ENCODE data around the gene TMBIM6. TPM values are rescaled to one million over a fixed set of nuclear protein-coding genes. Genes with fewer than 3 reads are reported as not detected.

Gene TMBIM6
- total and polyA plus RNA-seq, 9 of the 15 experiments (the other 6 are each of a cell fraction or from before 2014, with no cell fraction given), result 147 to 1,288 (median 352) TPM

GRCh38 chr12:49791700-49792099 lies 50.3 kb downstream of the TMBIM6 start:
- H3K4me2 ChIP-seq (ENCODE audit: insufficient read depth, low read length), result no peak overlapping the region
- H3K79me2 ChIP-seq (ENCODE audit: control insufficient read depth, insufficient read depth, low read length), result no peaks in the 10 kb centered on the region
- in situ Hi-C loops (cut with MboI), result no loop called here
- WGBS (ENCODE audit: insufficient coverage, low coverage, missing lambda C conversion rate), result 70% methylated on average over 9 of the region's 23 CpGs
- H3K4me1 ChIP-seq (replicated peaks in 1 of 2; ENCODE audit: control insufficient read depth in 2 of 2, insufficient read depth in 2 of 2, low read length in 2 of 2), result peaks cover 0 to 22% of the 10 kb centered on the region in 2 experiments; a peak in 2 of 5 replicates
- FAIRE-seq (no peak), ATAC-seq (no peak), DNase-seq (ENCODE audit: extremely low read depth in 1 of 4, low spot score in 3 of 4) (peak in 1 of 4 experiments; percentile 7)
- no peaks in the 10 kb centered on the region for H3K27me3 ChIP-seq (ENCODE audit: control insufficient read depth in 2 of 2, insufficient read depth in 2 of 2, low read length in 2 of 2)
- no peak overlapping the region for H3K27ac ChIP-seq (ENCODE audit: extremely low read depth, low read depth, low read length)
- no peaks in the 10 kb centered on the region for H3K9me3 ChIP-seq (replicated peaks; ENCODE audit: control insufficient read depth, insufficient read depth, low read depth, low read length)
- BruUV-seq (replicated peaks), result no TSS peak
- 0 out of 2 replicates have a peak, but pooled peaks cover 3% of the 10 kb centered on the region for H4K20me1 ChIP-seq (replicated peaks; ENCODE audit: control insufficient read depth, insufficient read depth, low read length)
- intact Hi-C loops (cut with micrococcal nuclease), result no loop called here
- ChIA-PET CTCF (ENCODE audit: low intra/inter-chr PET ratio) (no interaction called here), POLR2A (no interaction called here)
- no peaks in the 10 kb centered on the region for H3K36me3 ChIP-seq (ENCODE audit: control insufficient read depth, insufficient read depth, low read length)
- TF ChIP-seq MYNN (IDR thresholded peaks at IDR 0.05), result no peak
- TF ChIP-seq MYNN (CRISPR knock-in tag; IDR thresholded peaks at IDR 0.05), result no peak
- peak; percentile 47 for TF ChIP-seq POLR2G (IDR thresholded peaks at IDR 0.05; ENCODE audit: low read depth, low read length)
- H3K9ac ChIP-seq (ENCODE audit: insufficient read depth in 1 of 2, low read depth in 2 of 2, low read length in 2 of 2), result 0 out of 4 replicates have a peak overlapping the region, but pooled peaks of 1 of the 2 experiments have one; percentile 45
- H3K9me1 ChIP-seq (ENCODE audit: control insufficient read depth, insufficient read depth, low read length), result no peaks in the 10 kb centered on the region
- H3K4me3 ChIP-seq, result no peak overlapping the region
- no peak overlapping the region for H2AFZ ChIP-seq (ENCODE audit: low read depth, low read length)

DNA sequence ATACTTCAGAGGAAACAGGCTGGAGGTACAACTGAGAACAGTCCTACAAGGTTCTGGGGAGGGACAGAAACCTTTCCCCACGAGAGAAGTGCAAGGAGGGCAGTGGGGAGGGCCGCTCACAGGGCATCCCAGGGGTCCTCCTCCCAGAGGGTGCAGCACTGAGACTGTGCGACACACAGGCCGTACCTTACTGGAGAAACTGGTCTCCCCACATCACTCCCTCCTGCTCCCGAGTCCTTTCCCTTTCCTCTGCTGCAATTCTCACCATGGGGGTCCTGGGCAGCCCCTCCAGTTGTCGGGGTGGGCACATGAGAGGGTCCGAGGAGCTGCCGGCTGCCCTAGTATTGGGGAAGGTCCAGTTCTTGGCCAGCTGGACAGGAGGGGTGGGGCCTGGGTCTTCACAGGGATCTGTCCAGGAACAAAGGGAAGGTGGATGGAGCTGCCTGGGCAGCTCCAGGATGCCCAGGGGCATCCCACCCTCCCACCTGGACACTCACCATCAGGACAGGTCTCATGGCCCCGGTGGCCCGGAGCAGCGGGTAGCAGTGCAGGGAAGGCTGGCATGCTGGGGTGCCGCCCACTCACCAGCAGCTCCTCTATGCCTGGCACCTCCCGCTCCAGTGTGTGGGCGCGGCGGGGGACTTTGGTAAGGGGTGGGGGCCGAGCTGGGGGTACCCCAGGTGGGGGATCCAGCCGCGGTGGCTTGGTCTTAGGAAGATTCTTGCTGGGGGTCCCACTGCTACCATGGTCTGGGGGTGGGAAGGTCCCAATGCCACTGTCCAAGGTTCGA lies 51.0 kb downstream of the TMBIM6 start:
- no TSS peak for BruUV-seq (replicated peaks)
- Histone ChIP-seq H3K4me2 (ENCODE audit: insufficient read depth, low read length) (no peak overlapping the region), H3K79me2 (ENCODE audit: control insufficient read depth, insufficient read depth, low read length) (no peaks in the 10 kb centered on the region), H3K9me3 (replicated peaks; ENCODE audit: control insufficient read depth, insufficient read depth, low read depth, low read length) (no peaks in the 10 kb centered on the region), H3K9me1 (ENCODE audit: control insufficient read depth, insufficient read depth, low read length) (no peaks in the 10 kb centered on the region), H3K9ac (ENCODE audit: insufficient read depth in 1 of 2, low read depth in 2 of 2, low read length in 2 of 2) (no peak overlapping the region; a peak in 1 of 4 replicates), H2AFZ (ENCODE audit: low read depth, low read length) (no peak overlapping the region), H3K4me3 (no peak overlapping the region), H3K36me3 (ENCODE audit: control insufficient read depth, insufficient read depth, low read length) (peaks cover under 1% of the 10 kb centered on the region; the same call in 1 of the 3 replicates), H3K27me3 (ENCODE audit: control insufficient read depth in 2 of 2, insufficient read depth in 2 of 2, low read length in 2 of 2) (no peaks in the 10 kb centered on the region), H3K4me1 (replicated peaks in 1 of 2; ENCODE audit: control insufficient read depth in 2 of 2, insufficient read depth in 2 of 2, low read length in 2 of 2) (peaks cover 0 to 22% of the 10 kb centered on the region in 2 experiments; a peak in 2 of 5 replicates), H3K27ac (ENCODE audit: extremely low read depth, low read depth, low read length) (no peak overlapping the region), H4K20me1 (replicated peaks; ENCODE audit: control insufficient read depth, insufficient read depth, low read length) (0 out of 2 replicates have a peak, but pooled peaks cover 3% of the 10 kb centered on the region)
- 0 out of 2 replicates have a peak, but pooled peaks have one; percentile 20 for TF ChIP-seq POLR2G (IDR thresholded peaks at IDR 0.05; ENCODE audit: low read depth, low read length)
- no peak for TF ChIP-seq ZNF324 (CRISPR knock-in tag; IDR thresholded peaks at IDR 0.05)
- ATAC-seq (no peak), FAIRE-seq (no peak), DNase-seq (ENCODE audit: extremely low read depth in 1 of 4, low spot score in 3 of 4) (peak in 1 of 4 experiments; percentile 8)
- CTCF ChIA-PET (ENCODE audit: low intra/inter-chr PET ratio), result no interaction called here
- WGBS (ENCODE audit: insufficient coverage, low coverage, missing lambda C conversion rate), result 91% methylated on average over 12 of the region's 20 CpGs
- POLR2A ChIA-PET, result no interaction called here
- intact Hi-C loops (cut with micrococcal nuclease) (no loop called here), in situ Hi-C loops (cut with MboI) (no loop called here)

All from K562 (cell line).